HL-60 (cell line): Measurements from ENCODE around the gene MMP24.

Source experiments
- DNase-seq, 2 experiments: peaks; one replicate each; pipeline ENCODE4 v3.0.0-alpha.2; 2010 to 2020; ENCODE audit warnings: low read depth in 1 of 2, low spot score in 1 of 2
- H3K27ac ChIP-seq: fragments of 250-450 bp; sonication (Bioruptor Pico); replicated peaks from 2 replicates; pipeline ENCODE4 v1.5.1; 2020; ENCODE audit warnings: mild to moderate bottlenecking, moderate library complexity
- H3K27me3 ChIP-seq: fragments of 250-450 bp; sonication (Bioruptor Pico); 2 replicates; pipeline ENCODE4 v1.5.1; 2021; ENCODE audit warnings: mild to moderate bottlenecking, moderate library complexity; ENCODE audit not compliant: insufficient read depth, poor library complexity, severe bottlenecking
- H3K4me3 ChIP-seq: replicated peaks from 2 replicates; pipeline ENCODE4 v1.5.1; 2011; ENCODE audit warnings: mild to moderate bottlenecking, control low read depth, low read length; ENCODE audit not compliant: insufficient read depth
- CTCF ChIP-seq: IDR thresholded peaks from one replicate; pipeline ENCODE4 v1.5.1; 2011; ENCODE audit warnings: low read length, control low read depth, inconsistent platforms; ENCODE audit not compliant: insufficient read depth
- GABPA ChIP-seq: IDR thresholded peaks from 2 replicates; pipeline ENCODE4 v1.6.1; 2012; ENCODE audit warnings: low read depth
- POLR2AphosphoS5 ChIP-seq: IDR thresholded peaks from 2 replicates; pipeline ENCODE4 v1.6.1; 2012; ENCODE audit warnings: low read depth
- REST ChIP-seq: IDR thresholded peaks from 2 replicates; pipeline ENCODE4 v1.6.1; 2012; ENCODE audit warnings: low read depth; ENCODE audit not compliant: insufficient replicate concordance
- SPI1 ChIP-seq: IDR thresholded peaks from 2 replicates; pipeline ENCODE4 v1.6.1; 2012; ENCODE audit warnings: low read depth, mild to moderate bottlenecking, borderline replicate concordance

MMP24 gene

GRCh38 chr20:35297155-35297554 is 70.7 kb downstream of the MMP24 start:
- DNase-seq, result no peak
- Histone ChIP-seq H3K27me3 (no peaks in the 10 kb centered on the region), H3K27ac (no peak overlapping the region), H3K4me3 (no peak overlapping the region)
- no peak for TF ChIP-seq POLR2AphosphoS5
- no peak for TF ChIP-seq REST
- no peak for TF ChIP-seq SPI1
- TF ChIP-seq GABPA, result no peak
- no peak for TF ChIP-seq CTCF

- Histone ChIP-seq H3K27me3 (no peaks in the 10 kb centered on the region), H3K27ac (no peak overlapping the region), H3K4me3 (no peak overlapping the region)
- no peak for TF ChIP-seq CTCF
- no peak for TF ChIP-seq POLR2AphosphoS5
- no peak for TF ChIP-seq SPI1
- no peak for TF ChIP-seq GABPA
- no peak for TF ChIP-seq REST
- DNase-seq, result no peak
These were observed 71.2 kb downstream of the MMP24 start for GRCh38 chr20:35297740-35298139.

- DNase-seq, result no peak
- Histone ChIP-seq H3K27ac (no peak overlapping the region), H3K4me3 (no peak overlapping the region), H3K27me3 (no peaks in the 10 kb centered on the region)
- TF ChIP-seq CTCF, result no peak
These were observed 71.8 kb downstream of the MMP24 start for GRCh38 chr20:35298264-35298663.

- TF ChIP-seq POLR2AphosphoS5, result no peak
- no peaks in the 10 kb centered on the region for H3K27me3 ChIP-seq
- H3K4me3 ChIP-seq, result no peak overlapping the region
- H3K27ac ChIP-seq, result no peak overlapping the region
- DNase-seq, result no peak
These were observed 73.3 kb downstream of the MMP24 start for GRCh38 chr20:35299780-35300179.
